ENCODE results near the gene LRRC61. TPM values are rescaled to one million over a fixed set of nuclear protein-coding genes. Genes with fewer than 3 reads are reported as not detected.

Gene LRRC61
- total and polyA plus RNA-seq, 3 experiments from 2014 or later = 25.8 to 32.0 (median 27.9) TPM

- Mint-ChIP-seq H3K27me3 (peaks cover 37 to 46% of the 10 kb centered on the region in 2 donors), H3K4me3 (no peak within 1 kb of the TSS), H3K36me3 (peaks cover 3 to 8% (median 8%) of the 10 kb centered on the region in 3 donors), H3K4me1 (peaks cover 0 to 20% (median 5%) of the 10 kb centered on the region in 3 donors), H3K9me3 (peaks cover 0 to 12% (median 8%) of the 10 kb centered on the region in 5 donors), H3K27ac (peak within 1 kb of the TSS in 3 of 8 donors; percentile 2 to 58 (median 12))
- Histone ChIP-seq H3K36me3 (ENCODE audit: insufficient read depth, low read length) (no peaks in the 10 kb centered on the region), H3K4me3 (ENCODE audit: low read length) (no peak within 1 kb of the TSS), H3K27ac (ENCODE audit: low read depth, low read length) (no peak within 1 kb of the TSS), H3K4me1 (ENCODE audit: insufficient read depth, low read length) (peaks cover 4% of the 10 kb centered on the region), H3K27me3 (ENCODE audit: insufficient read depth, low read length, poor library complexity, severe bottlenecking) (peaks cover 3% of the 10 kb centered on the region), H3K9me3 (ENCODE audit: low read length) (no peaks in the 10 kb centered on the region)
- ChIA-PET POLR2A (no interaction called here), CTCF (no interaction called here)
- no peak for DNase-seq
Observed at GRCh38 chr7:150341263-150342120, 18.3 kb downstream of the LRRC61 start, which contains the start of gene RARRES2. TSS of gene RARRES2 (minus strand) at chr7:150341629. CDS start at chr7:150340609, 1,020 bp downstream.

- Histone ChIP-seq H3K4me1 (ENCODE audit: insufficient read depth, low read length) (peaks cover 4% of the 10 kb centered on the region), H3K4me3 (ENCODE audit: low read length) (no peak overlapping the region), H3K27ac (ENCODE audit: low read depth, low read length) (no peak overlapping the region), H3K9me3 (ENCODE audit: low read length) (no peaks in the 10 kb centered on the region), H3K36me3 (ENCODE audit: insufficient read depth, low read length) (no peaks in the 10 kb centered on the region), H3K27me3 (ENCODE audit: insufficient read depth, low read length, poor library complexity, severe bottlenecking) (peaks cover 3% of the 10 kb centered on the region)
- H3K27me3 Mint-ChIP-seq = peaks cover 37 to 49% of the 10 kb centered on the region in 2 donors
- ChIA-PET POLR2A (no interaction called here), CTCF (no interaction called here)
- no peak overlapping the region for H3K4me3 Mint-ChIP-seq
- peaks cover 0 to 12% (median 8%) of the 10 kb centered on the region in 5 donors for H3K9me3 Mint-ChIP-seq
- peak overlapping the region in 3 of 8 donors; percentile 2 to 58 (median 12) for H3K27ac Mint-ChIP-seq
- H3K4me1 Mint-ChIP-seq = peaks cover 0 to 20% (median 5%) of the 10 kb centered on the region in 3 donors
- DNase-seq = no peak
- H3K36me3 Mint-ChIP-seq = peaks cover 3 to 8% (median 6%) of the 10 kb centered on the region in 3 donors
Observed at GRCh38 chr7:150342121-150342408, 18.9 kb downstream of the LRRC61 start.

- peaks cover 0 to 8% (median 3%) of the 10 kb centered on the region in 3 donors for H3K36me3 Mint-ChIP-seq
- H3K4me3 Mint-ChIP-seq = no peak overlapping the region
- Histone ChIP-seq H3K27me3 (ENCODE audit: insufficient read depth, low read length, poor library complexity, severe bottlenecking) (peaks cover 3% of the 10 kb centered on the region), H3K36me3 (ENCODE audit: insufficient read depth, low read length) (no peaks in the 10 kb centered on the region), H3K27ac (ENCODE audit: low read depth, low read length) (no peak overlapping the region), H3K9me3 (ENCODE audit: low read length) (no peaks in the 10 kb centered on the region), H3K4me1 (ENCODE audit: insufficient read depth, low read length) (peaks cover 4% of the 10 kb centered on the region), H3K4me3 (ENCODE audit: low read length) (no peak overlapping the region)
- no peak for DNase-seq
- H3K4me1 Mint-ChIP-seq = peaks cover 0 to 20% (median 5%) of the 10 kb centered on the region in 3 donors
- H3K27me3 Mint-ChIP-seq = peaks cover 37 to 49% of the 10 kb centered on the region in 2 donors
- ChIA-PET CTCF (interaction anchor here (1.0 kb wide), 1 partner anchor 8 kb away, joined by 3 read pairs; no protein-coding TSS in a partner anchor), POLR2A (no interaction called here)
- peak overlapping the region in 2 of 8 donors; percentile 45 to 58 for H3K27ac Mint-ChIP-seq
- H3K9me3 Mint-ChIP-seq = peaks cover 0 to 12% (median 8%) of the 10 kb centered on the region in 5 donors
Observed at GRCh38 chr7:150343225-150343624, 20.1 kb downstream of the LRRC61 start.

DNA sequence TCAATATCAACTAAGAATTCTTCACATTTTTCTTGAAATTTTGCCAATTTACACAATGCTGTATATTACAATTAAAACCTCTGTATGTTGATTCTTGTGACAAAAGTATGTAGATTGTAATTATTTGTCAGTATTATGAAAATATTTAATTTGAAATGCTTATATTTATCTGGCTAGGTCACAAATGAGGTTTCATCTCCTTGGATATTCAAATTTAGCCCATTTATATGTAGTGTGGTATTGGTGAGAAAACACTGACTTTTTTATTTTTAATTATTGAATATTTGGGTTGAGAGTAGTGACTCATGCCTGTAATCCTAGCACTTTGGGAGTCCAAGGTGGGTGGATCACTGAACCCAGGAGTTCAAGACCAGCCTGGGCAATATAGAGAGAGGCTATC is 21.1 kb downstream of the LRRC61 start:
- CTCF ChIA-PET = interaction anchor here (1.4 kb wide), 1 partner anchor 34 kb away, joined by 3 read pairs; no protein-coding TSS in a partner anchor

DNA sequence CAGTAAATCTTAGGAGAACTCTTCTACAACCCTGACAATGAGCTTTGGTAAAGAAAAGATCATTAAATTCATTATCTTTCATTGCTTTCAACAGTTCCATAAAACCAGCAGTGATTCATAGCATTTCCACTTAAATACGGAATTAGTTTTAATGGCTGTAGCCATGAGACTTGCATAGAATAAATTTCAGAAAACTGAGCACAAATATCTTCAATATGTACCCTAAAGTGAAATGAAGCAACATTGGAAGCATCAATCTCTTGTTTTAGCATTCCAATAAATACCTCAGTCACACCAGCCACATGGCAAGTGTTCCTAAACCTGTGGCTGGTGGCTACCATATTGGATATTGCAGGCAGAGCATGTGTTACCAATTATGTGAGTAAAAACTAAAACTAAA is 21.9 kb downstream of the LRRC61 start:
- Mint-ChIP-seq H3K36me3 (peaks cover 0 to 8% (median 3%) of the 10 kb centered on the region in 3 donors), H3K9me3 (peaks cover 0 to 12% (median 8%) of the 10 kb centered on the region in 5 donors), H3K27ac (no peak overlapping the region), H3K4me3 (no peak overlapping the region), H3K27me3 (peaks cover 31 to 42% of the 10 kb centered on the region in 2 donors), H3K4me1 (peaks cover 0 to 15% (median 5%) of the 10 kb centered on the region in 3 donors)
- Histone ChIP-seq H3K36me3 (ENCODE audit: insufficient read depth, low read length) (no peaks in the 10 kb centered on the region), H3K27me3 (ENCODE audit: insufficient read depth, low read length, poor library complexity, severe bottlenecking) (peaks cover 3% of the 10 kb centered on the region), H3K9me3 (ENCODE audit: low read length) (no peaks in the 10 kb centered on the region), H3K4me3 (ENCODE audit: low read length) (no peak overlapping the region), H3K27ac (ENCODE audit: low read depth, low read length) (no peak overlapping the region), H3K4me1 (ENCODE audit: insufficient read depth, low read length) (peaks cover 3% of the 10 kb centered on the region)
- no peak for DNase-seq
- POLR2A ChIA-PET = no interaction called here
- CTCF ChIA-PET = interaction anchor here (1.4 kb wide), 1 partner anchor 33 kb away, joined by 3 read pairs; no protein-coding TSS in a partner anchor

More for the DNA sequence above, 21.1 kb downstream of the LRRC61 start:
- H3K4me3 Mint-ChIP-seq = no peak overlapping the region
- Histone ChIP-seq H3K9me3 (ENCODE audit: low read length) (no peaks in the 10 kb centered on the region), H3K4me3 (ENCODE audit: low read length) (no peak overlapping the region), H3K27ac (ENCODE audit: low read depth, low read length) (no peak overlapping the region), H3K36me3 (ENCODE audit: insufficient read depth, low read length) (no peaks in the 10 kb centered on the region), H3K4me1 (ENCODE audit: insufficient read depth, low read length) (peaks cover 4% of the 10 kb centered on the region), H3K27me3 (ENCODE audit: insufficient read depth, low read length, poor library complexity, severe bottlenecking) (peaks cover 3% of the 10 kb centered on the region)
- H3K36me3 Mint-ChIP-seq = peaks cover 0 to 8% (median 3%) of the 10 kb centered on the region in 3 donors
- POLR2A ChIA-PET = no interaction called here
- peaks cover 0 to 12% (median 8%) of the 10 kb centered on the region in 5 donors for H3K9me3 Mint-ChIP-seq
- peaks cover 37 to 47% of the 10 kb centered on the region in 2 donors for H3K27me3 Mint-ChIP-seq
- no peak overlapping the region for H3K27ac Mint-ChIP-seq
- DNase-seq = no peak
- peaks cover 0 to 20% (median 5%) of the 10 kb centered on the region in 3 donors for H3K4me1 Mint-ChIP-seq

DNA sequence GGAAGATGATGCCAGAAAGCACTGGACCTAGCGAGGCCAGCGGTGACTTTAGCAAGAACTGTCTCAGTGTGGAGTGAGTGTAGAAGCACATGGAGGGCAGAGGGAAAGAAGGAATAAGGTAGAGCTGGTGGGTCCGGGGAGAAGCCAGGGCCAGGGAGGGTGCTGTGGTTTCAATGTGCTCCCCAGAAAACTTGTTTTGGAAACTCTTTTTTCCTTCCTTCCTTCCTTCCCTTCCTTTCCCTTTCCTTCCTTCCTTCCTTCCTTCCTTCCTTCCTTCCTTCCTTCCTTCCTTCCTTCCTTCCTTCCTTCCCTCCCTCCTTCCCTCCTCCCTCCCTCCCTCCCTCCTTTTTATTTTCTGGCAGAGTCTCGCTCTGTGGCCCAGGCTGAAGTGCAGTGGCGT is 23.8 kb downstream of the LRRC61 start:
- peaks cover 0 to 12% (median 8%) of the 10 kb centered on the region in 5 donors for H3K9me3 Mint-ChIP-seq

GRCh38 chr7:150351587-150352194 is 28.5 kb downstream of the LRRC61 start:
- Histone ChIP-seq H3K27ac (ENCODE audit: low read depth, low read length) (no peak overlapping the region), H3K9me3 (ENCODE audit: low read length) (no peaks in the 10 kb centered on the region), H3K4me3 (ENCODE audit: low read length) (no peak overlapping the region), H3K27me3 (ENCODE audit: insufficient read depth, low read length, poor library complexity, severe bottlenecking) (no peaks in the 10 kb centered on the region), H3K36me3 (ENCODE audit: insufficient read depth, low read length) (no peaks in the 10 kb centered on the region), H3K4me1 (ENCODE audit: insufficient read depth, low read length) (peaks cover 2% of the 10 kb centered on the region)
- ChIA-PET CTCF (interaction anchor here (1.3 kb wide), 1 partner anchor 9 kb away, joined by 3 read pairs; no protein-coding TSS in a partner anchor), POLR2A (no interaction called here)
- Mint-ChIP-seq H3K4me3 (no peak overlapping the region), H3K36me3 (no peaks in the 10 kb centered on the region), H3K27me3 (peaks cover 0 to under 1% of the 10 kb centered on the region in 2 donors), H3K4me1 (peaks cover 5 to 6% (median 6%) of the 10 kb centered on the region in 3 donors), H3K9me3 (no peaks in the 10 kb centered on the region), H3K27ac (no peak overlapping the region)
- no peak for DNase-seq

More for the DNA sequence above, 23.8 kb downstream of the LRRC61 start:
- Histone ChIP-seq H3K36me3 (ENCODE audit: insufficient read depth, low read length) (no peaks in the 10 kb centered on the region), H3K27me3 (ENCODE audit: insufficient read depth, low read length, poor library complexity, severe bottlenecking) (no peaks in the 10 kb centered on the region), H3K4me3 (ENCODE audit: low read length) (no peak overlapping the region), H3K27ac (ENCODE audit: low read depth, low read length) (no peak overlapping the region), H3K4me1 (ENCODE audit: insufficient read depth, low read length) (no peaks in the 10 kb centered on the region), H3K9me3 (ENCODE audit: low read length) (no peaks in the 10 kb centered on the region)
- Mint-ChIP-seq H3K36me3 (peaks cover 0 to 8% (median 3%) of the 10 kb centered on the region in 3 donors), H3K27ac (peak overlapping the region in 1 of 8 donors; percentile 56), H3K4me3 (no peak overlapping the region), H3K27me3 (peaks cover 26 to 34% of the 10 kb centered on the region in 2 donors), H3K4me1 (peaks cover 0 to 4% (median 2%) of the 10 kb centered on the region in 3 donors)
- CTCF ChIA-PET = interaction anchor here (1.3 kb wide), 1 partner anchor 60 kb away, joined by 4 read pairs; no protein-coding TSS in a partner anchor
- POLR2A ChIA-PET = no interaction called here
- no peak for DNase-seq
